GM18867 (cell line): Measurements from ENCODE around the gene KDM4D.
"Not testable (repeated sequence)": the region's sequence is repeated elsewhere in the genome, so short reads cannot be mapped to it uniquely, and the experiment has no call there.

Experiments
- ATAC-seq: cut with Tn5 transposase; IDR thresholded peaks from one replicate; pipeline ENCODE4 v1.9.1; 2021; ENCODE audit warnings: mild to moderate bottlenecking, moderate library complexity; ENCODE audit not compliant: unreplicated experiment

The KDM4D gene

DNA sequence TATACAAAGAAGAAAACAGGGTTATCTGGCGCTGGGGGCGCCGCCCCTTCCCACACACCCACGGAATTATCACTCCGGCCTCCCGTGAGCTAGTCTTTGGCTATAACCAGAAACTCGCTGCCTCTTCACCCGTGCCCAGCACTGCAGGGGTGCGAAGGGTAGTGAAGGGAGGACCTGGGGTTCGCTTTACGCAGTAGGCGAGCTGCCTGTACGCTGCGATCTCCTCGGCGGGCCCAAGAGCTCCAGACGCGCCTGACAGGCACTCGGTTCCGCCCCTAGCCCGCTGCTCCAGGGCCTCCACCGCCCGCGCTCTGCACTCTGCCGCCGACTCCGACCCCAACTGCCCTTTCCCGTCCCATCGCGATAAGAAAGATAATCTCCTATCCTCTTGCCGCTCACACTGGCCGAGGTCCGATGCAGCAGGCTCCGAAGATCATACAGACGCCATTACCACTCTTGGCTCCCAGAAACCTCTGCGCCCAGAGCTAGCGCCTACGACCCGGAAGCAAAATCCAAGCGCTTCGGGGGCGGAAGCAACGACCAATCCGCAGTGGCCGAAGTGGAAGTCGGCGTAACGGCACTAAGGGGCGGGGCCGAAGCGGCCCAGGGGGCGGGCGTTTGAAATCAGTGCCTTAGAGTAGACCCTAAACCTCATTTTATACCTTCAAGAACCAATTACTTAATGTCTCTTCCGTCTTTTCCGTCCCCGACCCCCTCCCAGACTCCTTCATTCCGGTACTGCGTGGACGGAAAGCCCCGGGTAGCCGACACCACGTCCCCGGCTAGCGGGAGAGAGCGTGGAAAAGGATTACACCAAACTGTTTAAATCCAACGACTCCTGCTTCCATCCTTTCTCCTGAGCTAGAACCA is at the start of gene KDM4D, which contains the start of gene CWC15:
Gene KDM4D (plus strand): TSS at position 611 of the 870 bp plus-strand sequence. CDS start 23,664 bp downstream, outside the sequence.
Gene CWC15 (minus strand): TSS at position 458 of the 870 bp plus-strand sequence. CDS start 1,371 bp downstream, outside the sequence.
- peak; percentile 100 for ATAC-seq

DNA sequence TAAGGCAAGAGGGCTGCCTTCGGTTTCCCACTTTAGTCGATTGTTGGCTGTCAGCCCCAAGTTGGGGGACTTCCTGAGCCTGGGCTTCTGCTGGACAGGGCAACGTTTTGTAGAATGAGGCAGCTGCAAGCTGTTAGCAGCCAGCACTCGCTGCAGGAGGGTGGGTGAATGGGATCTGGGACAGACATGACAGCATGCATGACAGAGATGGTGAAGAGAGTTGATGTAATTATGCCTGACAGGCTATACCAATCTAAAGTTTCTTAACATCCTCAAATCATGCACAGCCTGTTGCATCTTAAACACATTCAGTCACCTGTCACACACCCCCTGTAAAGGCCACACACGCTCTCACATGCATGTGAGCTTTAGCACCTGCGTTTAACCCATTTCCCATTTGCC is 49.3 kb upstream of the KDM4D start:
- no peak for ATAC-seq

DNA sequence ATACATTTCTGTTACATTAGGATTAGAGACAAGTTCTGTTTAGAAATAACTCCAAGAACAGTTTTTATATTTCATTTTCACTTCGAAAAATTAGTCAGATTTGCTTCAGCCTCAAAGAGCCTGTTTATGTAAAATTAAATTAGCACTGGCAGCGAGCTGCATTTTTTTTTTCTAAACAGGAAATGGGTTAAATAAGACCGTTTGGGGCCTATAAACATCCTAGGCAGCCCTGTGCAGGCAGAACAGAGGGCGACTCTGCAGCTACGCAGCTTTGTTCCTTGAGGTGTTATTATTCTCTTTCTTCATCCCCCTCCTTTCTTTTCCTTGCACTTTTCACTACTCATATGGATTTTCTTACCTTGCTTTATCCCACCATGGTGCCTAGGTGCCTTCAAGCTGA is 48.9 kb upstream of the KDM4D start:
- no peak for ATAC-seq

DNA sequence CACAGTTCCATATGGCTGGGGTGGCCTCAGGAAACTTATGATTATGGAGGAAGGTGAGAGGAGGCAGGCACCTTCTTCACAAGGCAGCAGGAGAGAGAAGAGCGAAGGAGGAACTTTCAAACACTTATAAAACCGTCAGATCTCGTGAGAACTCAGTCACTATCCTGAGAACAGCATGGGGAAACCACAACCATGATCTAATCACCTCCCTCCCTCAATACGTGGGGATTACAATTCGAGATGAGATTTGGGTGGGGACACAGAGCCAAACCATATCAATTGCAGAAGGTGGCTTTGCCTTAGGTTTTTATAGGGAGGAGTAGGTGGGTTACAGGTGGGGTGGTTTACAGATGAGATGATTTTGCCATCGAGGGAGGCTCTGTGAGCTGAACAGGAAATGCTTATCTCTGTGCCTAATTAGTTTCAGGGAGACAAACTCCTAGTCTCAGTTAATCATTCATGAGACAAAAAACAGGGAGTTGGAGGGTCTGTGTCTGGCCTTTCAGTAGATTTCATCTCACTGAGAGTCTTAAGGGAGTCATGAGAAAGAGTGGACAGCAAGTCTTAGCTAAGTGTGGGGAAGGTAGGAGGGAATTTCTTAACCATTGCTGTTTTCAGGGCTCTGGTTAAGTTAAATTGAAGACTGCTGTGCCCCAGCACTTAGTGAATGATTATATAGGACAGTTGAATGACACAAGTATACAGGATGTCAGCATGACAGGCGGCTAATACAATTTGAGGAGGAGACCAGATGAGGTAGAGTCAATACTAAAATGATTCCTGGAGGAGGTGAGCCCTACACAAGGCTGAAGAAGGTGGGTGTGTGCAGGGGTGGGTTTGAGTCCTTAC is 47.9 kb upstream of the KDM4D start:
- ATAC-seq, result no peak

DNA sequence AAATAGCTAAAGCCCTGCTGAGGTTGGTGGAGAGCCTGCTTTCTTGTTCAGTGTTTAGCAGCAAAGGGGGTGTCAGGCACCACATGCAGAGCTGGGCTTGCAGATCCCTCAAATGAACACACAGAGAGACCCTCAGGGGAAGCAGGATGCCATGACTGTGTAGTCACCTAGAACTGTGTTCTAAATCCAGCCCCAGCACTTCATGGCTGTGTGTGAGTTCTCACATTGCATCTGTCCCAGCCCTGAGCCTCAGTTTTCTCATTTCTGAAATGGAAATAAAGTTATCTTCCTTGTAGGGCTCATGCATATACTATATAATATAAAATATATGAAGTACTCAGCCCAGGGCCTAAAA is 47.3 kb upstream of the KDM4D start:
- no peak for ATAC-seq

DNA sequence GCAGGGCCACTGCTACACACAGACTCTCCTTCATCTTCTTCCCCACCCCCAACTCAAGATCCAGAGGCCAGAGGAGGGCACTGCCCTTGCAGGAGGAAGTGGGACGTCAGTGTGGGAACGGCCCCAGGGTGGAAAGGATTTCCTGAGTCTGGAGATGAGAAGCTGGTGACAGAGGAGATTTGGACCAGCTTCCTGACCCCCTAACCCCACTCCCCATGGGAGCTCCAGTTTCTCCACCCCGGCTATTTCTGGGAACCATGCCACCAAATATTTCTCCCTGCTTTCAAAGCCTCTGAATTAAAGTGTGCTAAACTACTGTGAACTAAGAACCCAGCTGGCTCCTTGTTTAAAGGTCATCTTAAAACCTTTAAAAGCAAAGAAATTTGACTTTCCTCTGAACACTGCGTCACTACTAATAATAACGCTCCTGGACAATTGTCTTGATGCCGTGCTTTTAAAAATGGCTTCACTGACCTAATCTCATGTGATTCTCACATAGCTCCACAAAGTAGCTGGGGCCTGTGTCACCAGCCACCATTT is 46.7 kb upstream of the KDM4D start:
- no peak for ATAC-seq

DNA sequence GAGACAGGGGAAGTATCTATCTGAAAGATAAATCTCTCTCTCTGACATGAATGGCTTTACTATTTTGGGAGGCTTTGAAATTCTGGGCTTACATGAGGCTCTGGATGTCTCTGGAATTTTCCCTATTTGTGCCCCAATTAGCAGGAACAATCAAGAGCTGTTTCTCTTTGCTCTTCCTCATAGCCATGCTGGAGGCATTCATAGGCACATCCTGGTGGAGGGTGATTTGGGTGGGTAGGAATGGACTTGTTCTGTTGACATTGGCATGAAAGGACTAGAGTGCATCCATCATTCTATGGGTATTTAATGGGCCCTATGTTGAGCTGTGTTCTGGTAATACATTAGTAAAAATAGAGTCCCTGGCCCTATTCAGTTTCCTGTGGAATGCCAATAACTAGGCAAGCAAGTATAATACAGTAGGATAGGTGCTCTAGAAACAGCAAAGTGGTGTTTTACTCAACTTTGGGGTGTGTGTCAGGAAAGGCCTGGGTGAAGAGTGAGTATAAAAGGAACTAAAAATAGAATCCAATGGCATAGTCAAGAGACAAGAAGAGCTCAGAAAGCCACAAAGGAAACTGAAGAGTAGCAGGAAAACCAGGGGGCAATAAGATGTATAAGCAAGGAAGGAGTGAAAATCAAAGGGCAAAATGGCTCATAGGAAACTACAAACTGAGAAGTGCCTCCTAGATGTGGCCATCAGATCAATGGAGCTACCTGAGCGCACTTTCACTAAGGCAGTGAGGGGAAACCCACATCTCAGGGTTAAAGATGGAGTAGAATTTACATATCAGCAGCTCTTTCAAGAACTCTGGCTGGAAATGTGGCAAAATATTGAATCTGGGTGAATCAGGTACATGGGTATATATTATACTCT is 45.2 kb upstream of the KDM4D start:
- ATAC-seq, result no peak

DNA sequence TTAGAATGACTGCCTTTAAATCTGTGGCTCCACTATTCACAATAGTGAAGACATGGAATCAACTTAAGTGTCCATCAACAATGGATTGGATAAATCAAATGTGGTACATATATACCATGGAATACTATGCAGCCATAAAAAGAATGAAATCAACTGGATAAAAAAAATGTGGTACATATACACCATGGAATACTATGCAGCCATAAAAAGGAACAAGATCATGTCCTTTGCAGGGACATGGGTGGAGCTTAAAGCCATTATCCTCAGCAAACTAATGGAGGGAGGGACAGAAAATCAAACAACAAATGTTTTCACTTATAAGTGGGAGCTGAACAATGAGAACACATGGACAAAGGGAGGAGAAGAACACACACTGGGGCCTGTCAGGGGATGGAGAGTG is 41.4 kb upstream of the KDM4D start:
- not testable (repeated sequence) for ATAC-seq

DNA sequence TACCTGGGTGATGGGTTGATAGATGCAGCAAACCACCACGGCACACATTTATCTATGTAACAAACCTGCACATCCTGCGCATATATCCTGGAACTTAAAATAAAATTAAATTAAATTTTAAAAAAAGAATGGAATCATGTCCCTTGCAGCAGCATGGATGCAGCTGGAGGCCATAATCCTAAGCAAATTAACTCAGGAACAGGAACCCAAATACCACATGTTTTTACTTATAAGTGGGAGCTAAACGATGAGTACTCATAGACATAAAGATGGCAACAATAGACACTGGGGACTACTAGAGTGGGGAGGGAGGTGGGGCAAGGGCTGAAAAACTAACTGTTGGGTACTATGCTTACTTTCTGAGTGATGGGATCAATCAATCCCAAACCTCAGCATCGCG is 41.0 kb upstream of the KDM4D start:
- no peak for ATAC-seq

DNA sequence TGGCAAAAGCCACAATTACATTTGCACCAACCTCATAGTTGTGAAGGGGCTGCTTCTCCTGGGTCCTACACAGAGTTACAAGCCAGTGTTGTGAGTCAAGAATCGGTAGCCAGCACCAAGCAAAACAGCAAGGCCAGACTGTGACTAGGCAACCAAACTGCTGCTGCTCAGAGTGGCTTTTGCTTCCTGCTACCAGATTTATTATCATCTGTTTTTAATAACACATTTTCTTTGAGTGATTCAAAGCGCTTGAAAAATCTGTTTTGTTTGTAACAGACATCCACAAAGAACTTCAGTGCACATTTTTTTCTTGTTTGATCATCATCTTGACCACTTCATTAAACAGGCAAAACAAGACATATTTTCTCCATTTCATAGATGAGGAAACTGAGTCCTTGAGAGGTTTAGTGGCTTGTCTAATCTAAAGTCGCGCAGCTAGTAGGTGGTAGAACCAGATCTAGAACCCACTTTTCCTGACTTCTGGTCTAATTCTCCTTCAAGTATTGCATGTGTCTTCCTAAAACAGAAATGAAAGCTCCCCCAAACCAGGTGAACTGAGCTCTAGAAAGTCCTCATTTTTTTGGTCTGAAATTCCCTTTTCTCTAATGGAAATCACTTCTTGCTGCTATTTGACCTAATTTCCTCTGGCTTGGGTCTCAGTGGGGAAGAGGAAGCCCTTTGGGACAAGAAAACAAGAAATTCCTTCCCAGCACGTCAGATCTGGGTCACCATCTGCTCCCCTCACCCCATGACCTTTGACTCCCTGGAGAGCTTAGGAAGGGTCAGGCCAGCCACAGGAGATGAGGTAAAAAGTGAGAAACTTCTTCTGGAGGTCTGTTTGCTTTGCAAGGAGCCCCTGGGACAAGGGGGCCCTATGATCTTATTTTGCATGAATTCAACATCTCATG is 40.0 kb upstream of the KDM4D start:
- ATAC-seq, result no peak

DNA sequence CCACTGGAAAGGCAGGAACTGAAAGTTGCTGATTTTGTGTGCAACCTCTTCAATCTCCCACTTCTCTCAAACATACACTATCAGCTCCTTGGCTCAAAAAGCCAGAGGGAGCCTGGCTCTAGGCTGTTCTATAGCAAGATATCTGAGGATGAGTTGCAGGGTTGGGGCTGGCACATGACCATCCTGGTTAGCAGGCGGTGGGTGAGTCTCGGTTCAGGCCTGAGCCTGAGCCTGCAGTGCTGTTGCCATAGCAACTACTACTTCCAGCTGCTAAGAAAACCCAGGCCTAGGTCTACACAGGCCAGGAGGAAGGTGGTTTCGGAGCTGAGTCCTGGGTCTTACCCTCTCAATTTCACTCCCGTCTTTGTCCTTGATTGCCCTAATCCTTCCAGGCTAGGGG is 39.1 kb upstream of the KDM4D start:
- no peak for ATAC-seq

DNA sequence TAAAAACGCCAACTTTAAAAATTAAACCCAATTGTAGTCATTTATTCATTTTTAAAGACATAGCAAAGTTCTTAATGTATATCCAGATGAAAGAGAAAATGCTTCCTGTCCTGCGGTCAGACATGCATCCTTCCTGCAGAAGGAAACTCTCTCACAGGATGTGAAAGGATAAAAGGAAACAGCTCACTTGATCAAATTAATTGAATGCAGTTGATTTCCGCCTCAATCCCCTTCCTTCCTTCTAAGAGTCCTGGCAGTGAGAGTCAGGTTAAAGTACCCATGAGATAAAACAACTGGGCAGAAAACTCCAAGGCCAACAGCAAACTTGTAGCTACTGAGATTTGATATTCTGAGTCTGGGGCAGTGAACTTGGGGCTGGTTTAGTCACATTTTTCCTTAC is 38.7 kb upstream of the KDM4D start:
- ATAC-seq, result no peak

DNA sequence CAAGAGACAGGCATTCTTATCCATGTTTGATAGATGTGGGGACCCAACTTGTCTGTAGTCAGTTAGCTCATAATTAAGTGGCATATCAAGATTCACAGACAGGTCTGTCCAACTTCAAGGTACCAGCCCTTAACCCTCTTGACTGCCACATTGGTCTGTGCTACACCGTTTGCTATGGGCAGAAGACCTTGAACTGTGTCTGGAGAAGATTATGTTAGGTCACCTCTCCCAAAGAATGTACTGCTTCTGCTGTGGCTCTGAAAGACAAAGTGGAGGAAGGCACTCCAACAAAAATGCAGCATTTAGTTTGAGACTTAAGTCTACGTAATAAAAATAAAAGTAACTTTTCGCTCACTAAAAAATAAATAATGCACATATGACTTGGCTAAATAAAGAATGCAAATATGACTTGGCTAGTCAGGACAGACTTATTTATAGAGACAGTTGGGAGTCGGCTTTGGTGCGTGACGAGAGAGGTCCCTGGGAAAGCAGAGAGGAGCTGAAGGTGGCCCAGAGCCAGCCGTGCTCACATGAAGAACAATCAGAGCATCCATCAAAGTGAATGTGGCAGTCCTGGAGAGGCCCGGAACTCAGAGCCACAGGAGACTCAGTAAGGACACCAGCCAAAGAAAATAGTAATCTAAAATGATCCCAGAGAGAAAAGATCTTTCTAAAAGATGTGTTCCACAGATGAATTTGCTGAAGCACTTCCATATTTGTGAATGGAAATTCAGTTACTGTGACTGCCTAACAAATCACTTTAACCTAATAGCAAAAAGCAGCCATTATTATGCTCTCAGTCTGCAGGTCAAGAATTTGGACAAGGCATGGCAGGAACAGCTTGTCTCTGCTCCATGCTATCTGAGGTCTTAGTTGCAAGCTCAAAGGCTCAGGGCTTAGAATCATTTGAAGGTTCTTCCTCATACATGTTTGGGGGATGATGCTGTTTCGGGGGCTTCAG is 35.1 kb upstream of the KDM4D start:
- ATAC-seq, result no peak

DNA sequence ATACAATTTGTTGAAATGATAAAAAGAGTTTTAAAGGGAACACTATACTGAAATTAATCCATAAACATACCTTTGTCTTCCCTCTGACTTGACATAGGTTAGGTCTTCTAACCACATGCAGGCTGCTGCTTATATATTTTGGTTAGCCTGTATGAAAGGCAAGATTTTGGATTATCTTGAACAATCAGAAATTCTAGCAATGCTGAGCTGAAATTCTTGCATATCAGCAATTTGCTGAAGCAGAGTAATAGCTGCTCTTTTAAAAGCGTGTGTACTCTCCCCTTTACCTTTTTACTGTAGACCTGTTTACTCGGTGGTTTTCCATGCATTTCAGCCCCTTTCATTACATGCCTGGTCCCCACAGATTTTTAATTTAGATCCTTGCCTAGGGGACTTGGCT is 34.2 kb upstream of the KDM4D start:
- no peak for ATAC-seq

DNA sequence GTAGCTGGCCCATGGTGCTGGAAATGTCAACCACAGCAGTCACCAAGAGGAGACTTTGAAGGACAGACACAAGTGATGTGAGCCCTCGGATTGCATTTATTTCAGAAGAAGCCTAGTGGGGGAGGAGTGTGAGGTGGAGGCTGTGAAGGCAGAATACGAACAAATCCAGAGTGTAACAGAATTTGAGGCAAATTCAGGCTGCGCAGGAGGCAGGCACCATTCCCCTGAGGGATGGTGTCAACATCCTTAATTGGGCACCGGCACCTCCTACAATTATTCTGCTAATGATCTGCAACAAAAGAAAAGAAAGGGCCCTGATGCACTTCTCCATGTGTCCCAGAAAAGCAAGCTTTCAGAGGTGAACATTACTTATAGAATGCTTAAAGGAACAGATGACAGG is 32.4 kb upstream of the KDM4D start:
- no peak for ATAC-seq

DNA sequence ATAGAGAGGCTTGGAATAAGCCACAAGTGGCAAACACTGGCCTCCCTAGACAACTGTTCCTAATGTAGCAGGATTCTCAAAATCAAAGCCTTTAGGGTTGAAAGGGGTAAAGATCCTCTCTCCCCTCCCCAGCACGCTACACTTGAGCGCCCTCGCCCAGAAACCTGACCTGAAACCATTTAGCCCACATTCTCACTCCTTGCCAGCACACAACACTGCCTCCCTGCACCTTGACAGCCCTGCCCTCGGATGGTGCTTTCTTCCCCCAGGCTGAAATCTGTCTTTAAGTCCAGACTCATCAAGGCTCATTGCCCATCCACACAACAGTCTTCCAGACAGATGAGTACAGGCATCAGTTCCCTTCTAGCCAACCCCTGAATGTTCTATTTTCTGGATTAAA is 26.7 kb upstream of the KDM4D start:
- no peak for ATAC-seq

DNA sequence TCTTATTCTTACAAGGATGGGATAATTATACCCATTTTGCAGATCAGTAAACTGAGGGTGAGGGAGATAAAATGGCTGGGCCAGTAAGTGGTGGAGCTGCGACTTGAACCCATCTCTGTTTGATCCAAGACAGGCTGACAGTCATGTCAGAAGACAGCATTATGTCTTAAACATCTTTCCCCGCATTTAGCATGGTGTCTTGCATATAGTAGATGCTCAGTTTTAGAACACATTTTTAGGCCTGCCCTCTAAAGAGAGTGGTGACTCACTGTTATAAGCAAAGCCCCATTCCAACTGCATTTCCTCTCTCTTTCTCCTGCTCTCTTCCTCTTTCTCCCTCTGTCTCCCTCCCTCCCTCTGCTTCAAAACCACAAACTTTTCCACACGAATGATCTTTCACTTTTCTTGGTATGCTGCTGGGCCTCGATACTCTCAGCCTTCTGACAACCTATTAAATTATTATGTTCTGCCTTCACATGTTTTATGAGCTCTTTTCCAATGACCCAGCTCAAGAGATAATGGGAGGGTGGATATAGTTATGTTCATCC is 25.4 kb upstream of the KDM4D start:
- ATAC-seq, result no peak

DNA sequence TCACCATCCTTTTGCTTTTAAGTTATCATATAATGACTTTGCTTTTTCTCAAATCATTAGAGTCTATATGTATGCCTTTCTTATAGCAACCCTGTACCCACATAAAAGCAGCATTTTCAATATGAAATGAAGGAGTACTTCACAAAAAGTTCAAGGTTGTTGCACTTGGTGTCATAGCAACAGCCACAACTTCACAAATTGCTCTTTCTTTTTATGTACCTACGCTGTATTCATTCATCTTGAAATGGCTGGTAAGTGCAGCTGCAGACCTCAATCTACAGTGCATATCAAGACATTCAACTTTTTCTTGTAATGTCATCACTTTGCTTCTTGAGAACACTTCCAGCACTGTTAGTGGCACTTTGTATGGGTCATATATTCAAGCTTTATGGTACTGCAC is 18.8 kb upstream of the KDM4D start:
- no peak for ATAC-seq
